HG03060 (cell line): ENCODE measurements around the gene ITPR2.

Experiments
- ATAC-seq: cut with Tn5 transposase; IDR thresholded peaks from one replicate; pipeline ENCODE4 v1.9.1; 2021; ENCODE audit warnings: low read depth, moderate number of reproducible peaks; ENCODE audit not compliant: unreplicated experiment

The ITPR2 gene

DNA sequence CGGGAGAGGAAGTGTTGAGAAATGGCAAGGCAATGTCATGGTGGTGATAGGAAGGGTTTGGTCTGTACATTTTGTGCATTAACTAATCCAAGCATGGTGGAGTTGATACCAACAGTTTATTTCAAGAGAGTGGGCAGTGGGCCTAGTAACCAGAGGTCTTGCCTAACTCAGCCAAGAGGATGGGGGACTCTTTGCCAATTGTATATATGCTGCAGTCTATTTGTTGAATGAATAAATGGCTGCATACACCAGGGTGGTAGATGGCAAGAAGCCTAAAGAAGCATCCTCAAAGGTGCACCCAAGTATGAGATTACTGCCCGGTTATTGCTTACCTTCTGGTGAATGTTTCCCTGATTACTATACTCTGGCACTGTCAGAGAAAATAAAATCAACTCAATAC lies 295.9 kb downstream of the ITPR2 start:
- no peak for ATAC-seq

DNA sequence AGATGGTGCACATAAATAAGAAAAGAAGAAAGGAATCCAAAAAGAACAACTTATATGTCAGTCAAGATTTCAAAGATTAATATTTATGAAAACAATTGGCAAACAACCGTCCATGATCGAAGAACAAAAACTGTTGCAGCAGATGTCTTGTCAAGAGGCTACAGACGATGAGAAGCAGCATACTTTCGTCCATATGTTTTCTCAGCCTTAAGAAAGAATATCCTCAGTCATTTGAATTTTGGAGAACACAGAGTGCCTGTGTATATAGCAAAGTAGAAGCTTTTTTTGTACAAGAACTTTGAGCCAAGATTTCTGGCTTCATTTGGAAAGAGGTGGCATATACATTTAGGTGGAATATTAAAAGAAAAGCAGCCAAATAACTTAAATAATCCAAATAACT lies 297.2 kb downstream of the ITPR2 start:
- no peak for ATAC-seq

GRCh38 chr12:26534071-26534470 lies 298.9 kb downstream of the ITPR2 start:
- ATAC-seq, result no peak

- ATAC-seq, result no peak
Measured at GRCh38 chr12:26533211-26533610, 299.8 kb downstream of the ITPR2 start.

DNA sequence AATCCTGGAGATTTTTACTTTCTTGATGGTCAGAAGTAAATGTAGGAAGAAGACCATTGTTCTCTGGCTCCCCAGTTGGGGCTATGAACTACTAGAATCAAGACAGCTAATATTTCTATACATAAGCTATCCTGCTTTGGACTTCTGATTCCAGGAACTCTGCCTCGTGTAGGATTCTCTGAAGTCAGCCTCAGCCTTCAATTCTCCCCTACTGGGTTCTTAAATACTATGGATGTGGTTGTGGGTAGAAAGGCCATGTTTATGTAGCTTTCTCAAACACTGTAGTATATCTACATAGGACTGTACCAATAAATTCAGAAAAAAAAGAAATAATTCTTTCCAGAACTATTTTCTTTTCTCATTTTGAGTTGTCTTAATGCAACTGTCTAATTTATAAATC lies 302.5 kb downstream of the ITPR2 start:
- ATAC-seq, result no peak

- ATAC-seq, result no peak
Measured at GRCh38 chr12:26528943-26529342, 304.1 kb downstream of the ITPR2 start.

- ATAC-seq, result no peak
Measured at GRCh38 chr12:26527682-26528081, 305.3 kb downstream of the ITPR2 start.

GRCh38 chr12:26524862-26525465 lies 308.0 kb downstream of the ITPR2 start:
- no peak for ATAC-seq

DNA sequence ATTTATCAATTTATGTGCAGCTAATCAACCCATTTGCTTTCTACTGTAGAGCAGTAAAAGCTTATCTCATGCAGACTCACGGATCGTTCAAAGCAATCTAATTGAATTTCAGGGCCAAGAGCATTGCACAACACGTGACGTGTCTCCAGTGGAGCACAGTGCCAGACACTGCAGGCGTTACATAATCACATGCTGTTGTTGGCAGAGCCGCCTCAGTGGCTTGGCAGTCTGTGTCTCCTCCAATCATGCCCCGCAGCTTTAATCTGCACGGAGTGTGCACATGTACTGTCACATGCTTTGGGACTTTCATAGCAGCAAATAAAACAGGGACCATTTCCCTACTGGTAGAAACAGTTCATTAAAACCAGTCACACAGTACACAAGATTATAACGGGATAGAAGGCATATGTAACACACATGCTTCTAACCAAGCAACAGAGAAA lies 309.3 kb downstream of the ITPR2 start:
- ATAC-seq, result no peak

DNA sequence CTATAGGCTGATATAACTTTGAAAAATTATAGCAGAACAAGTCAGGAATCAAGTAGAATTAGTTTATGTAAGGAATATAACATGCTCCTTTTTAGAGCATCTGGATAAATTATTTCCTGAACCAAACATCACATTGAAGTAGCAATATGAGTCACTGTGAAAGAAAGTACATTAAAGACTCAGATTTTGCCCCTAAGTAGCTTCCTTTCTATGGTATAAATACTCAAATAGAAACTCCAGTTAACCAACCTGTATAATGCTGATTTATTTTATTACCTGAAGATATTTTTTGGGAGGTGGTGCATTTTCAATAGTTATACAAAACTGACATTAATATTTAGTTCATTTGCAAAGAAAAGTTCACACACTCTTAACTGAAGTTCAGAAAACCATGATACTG lies 312.1 kb downstream of the ITPR2 start:
- peak; percentile 50 for ATAC-seq

DNA sequence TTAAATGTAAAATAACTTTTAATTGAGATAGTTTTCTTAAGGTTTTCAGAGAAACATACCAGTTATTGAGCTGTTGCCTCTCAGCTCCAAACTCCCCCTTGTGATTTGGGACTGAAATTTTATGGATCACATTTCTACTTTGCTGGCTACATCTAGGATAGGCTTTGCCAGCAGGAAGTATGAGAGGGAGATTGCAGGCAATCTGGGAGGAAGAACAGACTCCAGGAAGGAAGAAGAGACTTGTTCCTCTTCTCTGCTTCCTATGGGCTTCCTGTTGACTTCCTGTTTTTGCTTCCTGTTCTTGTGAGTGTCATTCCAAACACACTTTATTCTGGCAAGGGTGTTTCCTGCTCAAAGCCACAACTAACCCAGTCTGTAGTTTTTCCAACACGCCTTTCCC lies 312.9 kb downstream of the ITPR2 start:
- ATAC-seq, result no peak

DNA sequence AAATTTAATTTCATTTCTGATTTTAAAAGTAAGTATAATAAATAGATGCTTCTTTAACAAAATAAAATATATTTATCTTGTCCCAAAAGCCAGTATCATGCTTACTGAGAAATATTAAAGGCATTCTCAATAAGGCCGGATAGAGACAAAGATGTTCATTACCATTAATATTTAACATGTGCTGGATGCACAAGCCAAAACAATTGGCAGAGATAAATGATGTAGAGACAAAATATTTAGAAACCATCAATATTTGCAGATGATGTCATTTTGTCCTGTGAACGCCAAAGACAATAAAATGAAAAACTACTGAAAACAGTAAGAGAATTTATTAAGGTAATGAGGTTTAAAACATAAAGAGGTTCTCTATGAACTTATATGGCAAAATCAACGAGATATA lies 313.5 kb downstream of the ITPR2 start:
- ATAC-seq, result no peak

DNA sequence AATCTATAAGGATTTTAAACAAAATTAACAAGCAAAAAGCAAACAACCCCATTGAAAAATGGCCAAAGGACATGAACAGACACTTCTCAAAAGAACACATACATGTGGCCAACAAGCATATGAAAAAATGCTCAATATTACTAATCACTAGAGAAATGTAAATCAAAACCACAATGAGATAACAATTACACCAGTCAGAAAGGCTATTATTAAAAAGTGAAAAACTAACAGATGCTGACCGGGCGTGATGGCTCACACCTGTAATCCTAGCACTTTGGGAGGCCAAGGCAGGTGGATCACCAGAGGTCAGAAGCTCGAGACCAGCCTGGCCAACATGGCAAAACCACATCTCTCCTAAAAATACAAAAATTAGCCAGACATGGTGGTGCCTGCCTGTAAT lies 315.7 kb downstream of the ITPR2 start:
- peak; percentile 72 for ATAC-seq

DNA sequence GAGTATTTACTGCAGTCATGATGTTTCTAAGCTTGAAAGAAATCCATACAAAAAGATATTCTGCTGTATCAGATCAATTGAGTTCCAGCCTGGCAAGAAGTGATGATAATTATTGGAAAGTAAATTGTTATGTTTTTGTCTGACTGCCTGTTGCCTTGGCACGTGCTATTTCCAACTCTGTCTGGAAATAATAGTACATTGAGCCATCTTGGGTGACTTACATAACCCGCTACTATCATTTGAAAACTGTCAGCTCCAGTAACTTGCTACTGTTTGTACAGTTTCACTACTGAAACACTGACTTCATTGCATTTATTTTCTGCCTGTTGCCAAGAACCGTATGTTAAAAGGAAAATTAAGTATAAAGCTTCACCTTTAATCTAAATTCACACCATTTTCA lies 318.6 kb downstream of the ITPR2 start:
- no peak for ATAC-seq

- ATAC-seq, result no peak
Measured at GRCh38 chr12:26513363-26514043, 319.5 kb downstream of the ITPR2 start.

- ATAC-seq, result no peak
Measured at GRCh38 chr12:26512213-26512612, 320.8 kb downstream of the ITPR2 start.

GRCh38 chr12:26510354-26510674 lies 322.7 kb downstream of the ITPR2 start:
- no peak for ATAC-seq

DNA sequence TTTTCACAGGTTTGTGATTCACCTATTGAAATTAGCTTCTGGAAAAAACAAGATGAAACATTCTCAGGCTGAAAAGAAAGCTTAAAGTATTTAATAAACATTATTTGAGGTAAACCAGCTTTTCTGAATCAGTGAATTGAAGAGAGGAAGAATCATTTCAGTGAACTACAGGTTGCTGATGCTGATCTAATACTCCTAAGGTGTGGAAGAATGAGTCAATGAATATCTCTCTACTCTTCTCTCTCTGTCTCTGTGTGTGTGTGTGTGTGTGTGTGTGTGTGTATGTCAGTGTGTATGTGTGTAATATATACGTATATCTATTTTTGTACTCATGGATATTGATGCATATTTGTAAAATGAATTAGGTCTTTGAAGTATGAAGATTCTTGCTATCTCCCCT lies 325.4 kb downstream of the ITPR2 start:
- ATAC-seq, result no peak

GRCh38 chr12:26499979-26500640 lies 332.9 kb downstream of the ITPR2 start:
- ATAC-seq, result no peak

- ATAC-seq, result no peak
Measured at GRCh38 chr12:26496170-26496569, 336.8 kb downstream of the ITPR2 start.

DNA sequence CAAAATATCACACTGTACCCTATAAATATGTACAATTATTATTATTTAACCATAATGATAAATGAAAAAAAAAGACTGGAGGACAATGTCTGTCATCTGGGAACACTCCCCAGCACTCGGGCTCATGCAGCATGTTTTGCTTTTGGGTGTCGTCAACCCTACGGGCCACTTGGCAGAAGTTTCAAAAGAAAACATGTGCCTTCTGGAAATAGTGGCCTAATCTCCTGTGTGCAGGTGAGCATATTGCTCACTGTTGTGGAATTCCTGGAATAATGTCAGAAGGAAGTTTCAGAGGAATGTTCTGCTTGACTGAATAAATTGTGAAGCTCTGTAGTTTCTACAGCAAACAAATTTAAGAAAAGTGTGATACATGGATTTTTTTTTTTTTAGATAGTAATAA lies 339.3 kb downstream of the ITPR2 start:
- ATAC-seq, result no peak

DNA sequence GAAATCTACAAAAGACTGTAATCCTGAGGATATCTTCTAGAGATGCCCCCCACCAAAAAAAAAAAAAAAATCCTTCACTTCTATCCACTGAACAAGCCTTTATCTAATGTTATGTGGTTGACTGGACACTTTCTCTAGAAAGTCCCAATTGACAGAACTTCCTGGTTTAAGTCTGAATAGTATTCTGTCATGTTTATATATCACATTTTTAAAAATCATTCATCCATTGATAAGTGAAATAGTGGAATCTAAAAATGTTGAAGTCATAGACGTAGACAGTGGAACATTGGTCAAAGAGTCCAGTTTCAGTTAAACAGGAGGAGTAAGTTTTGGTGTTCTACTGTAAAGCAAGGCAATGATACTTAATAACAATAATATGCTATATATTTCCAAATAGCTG lies 340.6 kb downstream of the ITPR2 start:
- ATAC-seq, result no peak
